Hematopoietic multipotent progenitor cell treated with erythropoietin and hydrocortisone succinate and interleukin-3 and kit ligand, for 15 days (in vitro differentiated cells): ENCODE data around the gene PLEKHA7.

Source experiments
- DNase-seq: peaks from one replicate; pipeline ENCODE4 v3.0.0-alpha.2; 2015; ENCODE audit warnings: low spot score

The PLEKHA7 gene

DNA sequence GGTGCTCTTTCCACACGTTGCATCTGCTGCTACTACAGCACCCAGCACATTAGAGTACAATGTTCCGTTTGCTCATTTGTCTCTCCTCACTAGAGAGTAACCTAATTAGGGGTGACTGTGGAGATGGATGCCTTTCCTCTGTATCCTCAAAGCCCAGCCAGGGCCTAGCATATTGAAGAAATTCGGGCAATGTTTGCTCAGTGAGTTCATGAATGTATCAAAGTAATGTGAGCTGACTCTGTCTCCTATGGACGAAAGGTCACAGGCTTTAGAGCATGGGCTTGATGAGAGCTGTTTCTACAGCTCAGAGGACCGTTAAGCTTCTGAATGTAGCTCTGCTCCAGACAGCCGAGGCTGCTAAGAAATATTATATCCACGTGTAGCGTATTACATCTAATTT lies 208.3 kb downstream of the PLEKHA7 start:
- DNase-seq, result no peak

DNA sequence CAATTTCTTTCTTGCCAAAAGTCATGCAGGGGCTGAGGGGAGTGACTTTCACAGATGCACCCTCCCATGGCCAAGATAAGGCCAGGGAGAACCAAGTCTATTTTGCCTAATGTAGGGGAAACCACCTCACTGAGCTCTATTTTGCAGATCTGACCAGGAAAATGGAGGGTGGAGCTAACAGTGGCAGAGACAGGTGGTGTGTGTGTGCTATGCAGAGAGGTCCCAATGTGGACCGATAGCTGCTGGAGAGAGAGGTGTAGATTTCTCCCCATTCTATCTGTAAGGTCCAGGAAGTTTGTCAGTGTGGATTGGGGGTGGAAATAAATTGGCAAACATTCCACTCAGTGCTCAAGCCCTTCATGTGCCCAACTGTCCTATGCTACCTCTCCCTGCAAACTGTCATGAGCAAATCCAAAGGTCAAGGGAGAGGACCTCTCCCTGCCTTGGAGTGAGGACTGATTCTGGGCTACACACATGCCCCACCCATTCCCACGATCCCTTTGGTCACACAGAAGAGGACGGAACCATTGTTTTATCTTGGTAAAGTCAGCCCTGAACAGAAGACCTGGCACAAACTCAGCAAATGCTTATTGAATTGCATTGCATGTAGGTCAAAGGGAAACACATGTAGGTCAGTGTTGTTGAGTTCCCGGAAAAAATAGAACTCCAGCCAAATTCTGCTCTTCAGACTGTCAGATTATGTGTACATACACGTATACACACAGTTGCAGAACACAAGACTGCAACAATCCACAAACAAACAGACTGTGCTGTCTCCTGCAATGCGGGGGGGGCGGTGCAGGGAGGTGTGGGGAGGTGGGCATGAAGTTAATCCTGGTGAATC lies 209.9 kb downstream of the PLEKHA7 start:
- no peak for DNase-seq

DNA sequence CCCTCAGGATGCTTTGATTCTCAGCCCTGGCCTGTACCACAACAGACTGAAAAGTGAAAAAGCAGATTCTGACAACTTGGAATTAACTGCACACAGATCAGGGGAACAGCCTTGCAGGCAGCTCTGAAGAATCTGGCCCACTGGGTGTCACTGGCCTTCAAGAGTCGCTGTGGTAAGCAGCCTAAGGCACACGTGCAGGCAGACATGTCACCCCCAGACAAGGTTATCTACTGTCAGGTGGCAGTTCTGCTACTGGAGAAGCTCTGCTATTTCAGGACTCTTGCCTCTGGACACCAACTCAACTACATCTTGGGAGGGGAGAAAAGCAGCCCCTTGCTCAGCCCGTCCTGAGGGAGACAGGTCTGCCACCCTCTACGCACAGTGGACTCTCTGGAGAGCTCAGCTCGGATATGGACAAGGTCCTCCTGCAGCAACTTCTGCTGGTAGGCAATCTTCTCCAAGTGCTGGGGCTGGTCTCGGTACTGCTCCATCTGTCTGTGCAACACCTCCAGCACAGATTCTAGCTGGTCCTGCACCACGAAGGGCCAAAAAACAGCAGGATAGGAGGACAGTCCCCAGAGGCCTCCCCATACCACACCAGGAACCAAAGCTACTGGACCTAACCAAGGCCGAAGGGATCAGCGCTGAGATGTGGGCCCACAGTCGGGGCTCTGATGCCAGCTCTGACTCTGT lies 212.8 kb downstream of the PLEKHA7 start:
- no peak for DNase-seq

DNA sequence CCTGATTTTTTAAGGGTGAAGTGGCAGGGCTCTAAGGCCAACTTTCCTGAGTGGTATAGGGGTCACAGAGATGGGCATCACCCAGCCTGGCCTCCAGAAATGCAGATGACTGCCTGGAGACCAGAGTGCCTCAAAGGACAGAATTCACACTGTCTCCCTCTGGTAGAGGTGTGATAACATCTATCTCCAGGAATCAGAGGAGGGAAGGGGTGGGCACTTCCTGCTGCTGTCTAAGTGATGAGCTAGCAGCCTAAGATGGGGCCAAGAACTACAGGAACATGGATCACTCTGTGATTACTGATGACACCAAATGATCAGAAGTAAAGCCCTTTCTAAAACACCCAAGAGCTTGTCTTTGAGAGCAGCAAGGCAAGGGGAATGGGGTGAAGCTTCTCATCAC lies 213.8 kb downstream of the PLEKHA7 start:
- no peak for DNase-seq

DNA sequence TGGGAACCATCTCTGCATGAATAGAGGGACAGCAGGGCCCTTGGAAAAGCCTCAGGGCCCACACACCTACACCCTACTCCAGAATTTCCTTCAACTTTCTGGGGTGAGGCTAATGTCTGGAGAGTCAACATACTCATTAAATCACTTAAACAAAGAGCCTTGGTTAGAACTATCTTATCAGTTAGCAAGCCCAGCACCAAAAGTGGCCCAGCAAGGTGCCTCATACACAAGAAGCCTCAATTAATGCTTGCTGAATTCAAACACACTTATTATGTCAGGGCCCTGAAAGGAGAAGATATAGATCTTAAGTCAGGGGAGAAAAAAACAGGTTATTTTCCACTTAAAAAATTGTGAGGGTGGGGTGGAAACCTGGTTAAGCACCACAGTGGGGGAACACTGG lies 214.3 kb downstream of the PLEKHA7 start:
- no peak for DNase-seq

DNA sequence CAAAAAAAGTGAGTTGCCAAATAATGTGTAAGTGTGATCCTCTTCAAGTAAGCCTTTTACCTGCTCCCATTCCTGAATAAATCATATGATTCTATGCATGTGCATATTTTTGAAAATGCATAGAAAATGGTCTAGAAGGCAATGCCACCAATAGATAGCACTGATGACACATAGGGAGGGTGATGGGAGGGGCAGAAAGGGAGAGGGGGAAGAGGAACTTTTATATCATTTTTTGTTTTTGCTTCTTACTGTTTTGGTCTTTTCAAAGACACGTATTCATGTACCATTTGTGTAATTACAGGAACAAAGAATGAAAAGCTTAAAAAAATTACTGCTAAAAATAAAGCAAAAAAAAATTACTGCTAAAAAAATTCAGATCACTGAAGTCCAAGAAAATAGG lies 215.0 kb downstream of the PLEKHA7 start:
- DNase-seq, result no peak

DNA sequence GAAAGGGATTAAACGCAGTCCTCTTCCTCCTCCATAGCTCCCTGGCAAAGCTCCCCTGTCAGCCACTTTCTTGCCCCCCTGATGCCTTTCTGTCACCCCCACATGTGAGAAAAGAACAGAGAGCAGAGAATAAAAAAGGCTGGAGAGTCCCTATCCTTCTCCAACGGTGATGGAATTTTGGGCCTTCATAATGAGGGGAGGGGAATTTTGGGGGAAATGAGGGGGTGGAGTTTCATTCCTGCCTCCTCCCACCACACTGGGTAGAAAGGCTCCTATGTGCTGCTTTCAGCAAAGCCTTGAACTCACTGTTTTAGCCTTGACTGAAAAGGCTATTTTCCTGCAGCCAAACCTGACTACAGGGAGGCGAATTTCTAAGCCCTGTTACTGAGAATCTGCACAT lies 216.4 kb downstream of the PLEKHA7 start:
- DNase-seq, result no peak

DNA sequence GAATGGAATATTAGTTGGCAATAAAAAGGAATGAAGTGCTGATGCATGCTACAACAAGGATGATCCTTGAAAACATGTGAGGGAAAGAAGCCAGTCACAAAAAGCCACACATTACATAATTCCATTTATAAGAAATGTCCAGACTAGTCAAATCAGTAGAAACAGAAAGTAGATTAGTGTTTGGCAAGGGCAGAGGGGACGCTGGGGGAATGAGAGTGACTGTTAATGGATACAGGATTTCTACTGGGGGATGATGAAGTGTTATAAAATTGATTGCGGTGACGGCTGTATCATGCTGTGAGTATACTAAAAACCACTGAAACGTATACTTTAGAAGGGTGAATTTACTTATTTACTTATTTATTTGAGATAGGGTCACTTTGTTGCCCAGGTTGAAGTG lies 217.9 kb downstream of the PLEKHA7 start:
- no peak for DNase-seq

DNA sequence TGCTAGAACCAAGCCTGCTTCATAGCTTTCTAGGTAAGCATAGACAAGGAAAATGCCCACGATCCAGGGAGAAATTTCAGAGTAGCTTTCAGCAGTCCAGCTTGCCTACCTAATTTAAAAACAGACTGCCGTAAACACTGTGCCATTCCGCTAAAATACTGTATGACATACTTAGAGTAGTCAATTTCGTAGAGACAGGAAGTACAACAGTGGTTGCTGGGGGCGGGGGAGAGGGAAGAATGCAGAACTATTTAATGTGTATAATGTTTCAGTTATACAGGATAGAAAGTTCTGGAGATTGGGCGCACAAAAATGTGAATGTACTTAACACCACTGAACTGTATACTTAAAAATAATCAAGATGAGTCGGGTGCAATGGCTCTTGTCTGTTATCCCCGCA lies 219.1 kb downstream of the PLEKHA7 start:
- DNase-seq, result no peak

DNA sequence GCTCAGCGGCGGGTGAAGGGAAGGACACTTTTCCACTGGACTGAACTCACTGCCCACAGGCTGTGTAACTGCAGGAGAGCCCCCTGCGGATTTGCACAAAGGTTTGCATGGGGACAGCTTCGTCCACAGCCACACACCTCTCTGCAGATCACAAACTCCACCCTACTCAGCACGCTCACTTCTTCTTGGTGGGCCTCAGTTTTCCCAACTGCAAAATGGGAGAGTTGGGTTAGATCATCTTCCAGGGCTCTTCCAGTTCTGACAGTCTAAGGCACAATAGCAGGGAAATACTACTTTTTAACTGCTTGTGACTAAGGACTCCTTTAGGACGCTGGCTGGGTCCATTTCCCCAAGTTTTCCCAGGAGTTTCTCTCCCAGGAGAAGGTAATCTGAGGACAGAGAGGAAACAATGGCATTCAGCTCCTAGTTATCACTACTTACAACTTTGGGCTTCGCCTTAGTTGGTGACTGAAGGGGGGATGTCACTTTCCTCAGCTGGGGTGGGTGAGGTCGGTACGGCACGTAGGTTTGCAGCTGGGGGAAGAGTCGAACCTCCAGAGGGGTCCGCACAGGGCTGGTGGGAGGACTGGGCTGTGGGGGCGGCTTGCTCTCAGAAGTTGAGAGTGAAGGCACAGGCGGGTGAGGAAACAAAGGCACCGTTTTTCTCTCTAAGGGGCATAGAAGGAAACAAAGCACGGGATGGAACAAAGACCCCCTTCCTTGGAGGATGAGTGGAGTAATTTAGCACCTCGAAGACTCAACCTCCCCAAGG lies 220.0 kb downstream of the PLEKHA7 start:
- DNase-seq, result no peak

DNA sequence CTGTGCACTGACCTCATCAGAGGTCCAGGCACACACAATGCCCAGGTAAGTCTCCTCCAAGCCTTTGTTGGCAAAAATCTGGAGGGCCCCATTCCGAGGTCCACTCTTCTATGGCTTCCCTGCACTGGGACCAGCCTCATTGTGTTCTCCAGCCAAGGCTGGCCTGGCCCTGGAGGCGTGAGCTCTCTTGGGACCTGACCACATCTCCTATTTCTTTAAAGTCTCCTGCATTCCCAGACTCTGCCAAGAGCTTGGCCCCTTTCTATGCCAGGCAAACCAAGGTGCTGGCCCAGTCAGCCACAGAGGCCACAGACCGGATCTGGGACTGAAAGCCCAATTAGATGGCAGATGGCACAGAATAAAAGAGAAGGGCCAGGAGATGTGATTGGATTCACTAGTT lies 220.7 kb downstream of the PLEKHA7 start:
- DNase-seq, result no peak

DNA sequence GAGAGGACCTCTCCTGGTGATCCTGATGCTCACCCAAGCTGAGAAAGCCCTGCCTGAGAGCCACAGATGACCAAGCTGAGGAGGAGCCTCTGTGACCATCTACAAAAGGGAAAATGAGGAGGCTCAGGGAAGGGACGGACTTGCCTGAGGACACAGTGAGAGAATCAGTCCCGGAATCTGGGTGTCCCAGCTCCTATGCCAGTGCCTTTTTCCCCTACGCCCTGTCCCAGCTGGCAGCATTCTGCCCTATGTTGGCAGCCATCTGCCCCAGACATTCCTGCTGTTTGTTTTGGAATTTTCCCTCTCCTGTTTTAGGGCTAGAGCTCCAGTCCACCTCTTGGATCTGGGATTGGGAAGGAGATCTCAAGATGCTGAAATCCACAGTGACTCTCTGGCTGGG lies 221.2 kb downstream of the PLEKHA7 start:
- DNase-seq, result no peak

DNA sequence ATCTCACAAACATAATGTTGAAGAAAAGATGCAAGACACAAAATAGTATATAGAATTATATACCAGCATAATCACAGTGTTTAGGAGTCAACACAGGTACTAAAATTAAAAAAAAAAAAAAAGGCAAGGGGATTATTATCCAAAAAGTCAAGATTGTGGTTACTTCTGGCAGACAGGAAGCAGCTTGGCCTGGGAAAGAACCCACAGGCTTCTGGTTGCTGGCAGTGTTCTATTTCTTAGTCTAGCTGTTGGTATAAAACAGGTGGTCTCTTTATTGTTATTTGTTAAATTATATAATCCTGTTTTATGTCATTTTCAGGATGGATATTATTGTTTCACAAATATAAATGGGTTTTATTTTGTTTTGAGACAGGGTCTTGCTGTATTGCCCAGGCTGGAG lies 221.8 kb downstream of the PLEKHA7 start:
- no peak for DNase-seq

DNA sequence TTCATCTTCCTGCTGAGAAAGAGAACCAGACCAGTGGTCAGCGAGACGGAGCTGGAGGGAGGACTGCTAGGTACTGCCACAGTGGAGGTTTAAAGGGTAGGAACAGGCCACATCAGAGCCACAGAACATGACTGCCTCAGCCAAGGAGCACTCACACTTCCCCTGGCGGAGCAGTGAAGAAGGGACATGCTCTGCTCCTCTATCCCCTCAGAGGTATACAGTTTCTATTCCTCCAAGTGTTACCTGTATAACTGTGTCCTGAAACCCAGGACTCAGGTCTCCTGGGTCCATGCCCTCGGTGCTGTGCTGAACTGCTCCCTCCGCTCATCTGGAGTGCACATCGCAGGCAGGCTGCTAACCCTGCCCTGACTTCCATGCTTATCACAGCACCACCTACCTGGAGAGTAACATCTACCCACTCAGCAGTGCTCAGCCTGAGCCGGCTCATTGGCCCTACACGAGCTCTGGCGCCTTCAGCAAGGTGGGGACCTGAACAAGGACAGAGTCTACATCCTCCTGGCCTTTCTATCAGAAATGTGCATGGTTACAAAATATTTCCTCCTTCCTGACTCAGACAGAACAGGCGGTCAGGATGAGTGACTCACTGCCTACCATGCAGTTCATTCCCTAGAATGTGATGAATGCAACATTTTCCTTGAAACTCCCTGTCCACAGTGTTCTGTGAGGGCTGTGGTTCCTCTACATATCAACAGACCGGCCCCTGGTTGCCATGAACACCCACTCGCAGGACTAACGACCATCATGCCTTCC lies 222.8 kb downstream of the PLEKHA7 start:
- no peak for DNase-seq

DNA sequence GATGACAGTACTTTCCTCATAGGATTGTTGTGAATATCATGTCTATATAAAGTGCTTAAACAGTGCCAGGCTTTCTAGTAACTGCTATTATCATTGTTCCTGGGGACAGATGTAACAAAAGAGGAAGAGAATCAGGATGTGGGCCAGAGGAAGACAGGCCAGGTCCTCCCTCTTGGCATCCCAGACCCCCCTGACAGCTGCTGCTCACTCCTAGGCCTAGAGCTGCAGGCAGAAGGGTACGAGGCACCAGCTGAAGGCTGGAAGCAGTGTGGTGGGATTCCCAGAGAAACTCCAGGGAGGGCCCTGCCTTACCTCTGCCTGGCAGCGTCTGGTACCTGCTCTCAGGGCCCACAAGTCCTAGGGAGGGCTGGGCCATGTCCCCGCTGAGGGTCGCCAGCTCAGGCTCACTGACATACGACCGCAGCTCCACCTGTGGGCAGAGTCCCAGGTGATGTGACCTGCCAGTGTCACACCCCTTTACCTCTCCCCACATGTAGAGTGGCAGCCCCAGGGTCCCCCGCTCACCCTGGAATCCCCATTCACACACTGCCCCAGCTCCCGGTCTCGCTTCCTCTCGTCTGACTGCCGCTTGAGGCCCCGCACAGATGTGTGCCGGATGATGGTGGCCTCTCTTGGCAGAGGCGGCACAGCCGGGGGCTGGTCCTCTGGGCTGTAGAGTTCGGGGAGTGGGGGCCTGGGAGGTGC lies 223.6 kb downstream of the PLEKHA7 start:
- no peak for DNase-seq

DNA sequence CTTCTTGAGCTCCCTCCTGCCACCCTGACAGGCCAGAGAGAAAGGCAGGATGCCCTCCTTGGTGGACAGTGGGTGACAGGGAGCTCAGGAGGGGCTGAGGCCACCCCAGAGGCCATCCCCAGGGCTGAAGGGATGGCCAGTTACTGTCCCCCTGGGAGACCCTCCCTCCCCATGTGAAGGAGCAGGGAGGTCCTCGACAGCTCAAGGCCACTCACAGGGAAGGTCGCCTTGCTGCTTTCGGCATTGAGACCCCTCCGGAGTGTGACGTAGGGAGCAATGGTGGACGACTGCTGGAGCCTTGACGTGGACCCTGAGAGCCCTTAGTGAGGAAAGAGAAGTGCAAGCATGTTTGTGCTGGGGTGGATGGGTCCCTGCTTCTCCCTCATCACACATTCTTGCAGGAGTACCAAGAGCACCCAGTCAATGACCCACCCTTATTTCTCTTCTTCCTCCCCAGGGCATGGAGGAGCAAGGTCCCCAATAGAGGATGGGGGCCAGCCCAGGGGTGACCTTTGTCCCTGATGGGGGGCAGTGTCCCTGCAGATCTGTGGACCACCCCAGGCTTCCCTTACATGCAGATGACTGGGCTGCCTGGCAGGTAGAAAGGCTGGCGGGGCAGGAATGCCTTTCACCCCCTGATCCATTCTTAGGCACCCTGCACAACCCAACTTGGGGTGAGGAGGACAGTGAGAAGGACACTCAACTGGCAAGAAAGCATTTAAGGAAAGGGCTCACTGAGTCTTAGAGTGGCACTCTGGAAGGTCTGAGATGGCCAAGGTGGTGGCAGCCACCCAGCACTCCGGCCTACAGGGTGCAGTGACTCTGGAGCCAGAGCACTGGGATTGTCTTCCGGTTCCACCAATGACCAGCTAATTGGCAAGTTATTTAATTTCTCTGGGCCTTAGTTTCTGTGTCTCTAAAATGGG lies 224.4 kb downstream of the PLEKHA7 start:
- no peak for DNase-seq

DNA sequence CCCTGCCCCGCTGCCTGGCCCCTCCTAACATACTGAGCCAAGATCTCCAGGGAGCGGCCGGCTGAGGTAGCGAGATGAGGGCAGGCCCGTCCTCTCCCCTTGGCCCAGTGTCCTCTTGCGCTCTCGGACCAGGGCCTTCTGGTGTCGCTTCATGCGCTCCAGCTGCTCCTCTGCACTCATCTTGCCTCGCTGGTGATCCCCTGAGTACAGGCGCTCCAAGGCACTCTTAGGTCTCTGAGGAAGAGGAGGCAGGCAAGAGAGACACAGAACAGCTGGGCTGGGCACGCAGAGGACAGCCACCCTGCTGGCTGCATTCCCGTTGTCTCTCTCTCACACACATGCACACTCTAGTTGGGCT lies 225.2 kb downstream of the PLEKHA7 start:
- DNase-seq, result no peak

DNA sequence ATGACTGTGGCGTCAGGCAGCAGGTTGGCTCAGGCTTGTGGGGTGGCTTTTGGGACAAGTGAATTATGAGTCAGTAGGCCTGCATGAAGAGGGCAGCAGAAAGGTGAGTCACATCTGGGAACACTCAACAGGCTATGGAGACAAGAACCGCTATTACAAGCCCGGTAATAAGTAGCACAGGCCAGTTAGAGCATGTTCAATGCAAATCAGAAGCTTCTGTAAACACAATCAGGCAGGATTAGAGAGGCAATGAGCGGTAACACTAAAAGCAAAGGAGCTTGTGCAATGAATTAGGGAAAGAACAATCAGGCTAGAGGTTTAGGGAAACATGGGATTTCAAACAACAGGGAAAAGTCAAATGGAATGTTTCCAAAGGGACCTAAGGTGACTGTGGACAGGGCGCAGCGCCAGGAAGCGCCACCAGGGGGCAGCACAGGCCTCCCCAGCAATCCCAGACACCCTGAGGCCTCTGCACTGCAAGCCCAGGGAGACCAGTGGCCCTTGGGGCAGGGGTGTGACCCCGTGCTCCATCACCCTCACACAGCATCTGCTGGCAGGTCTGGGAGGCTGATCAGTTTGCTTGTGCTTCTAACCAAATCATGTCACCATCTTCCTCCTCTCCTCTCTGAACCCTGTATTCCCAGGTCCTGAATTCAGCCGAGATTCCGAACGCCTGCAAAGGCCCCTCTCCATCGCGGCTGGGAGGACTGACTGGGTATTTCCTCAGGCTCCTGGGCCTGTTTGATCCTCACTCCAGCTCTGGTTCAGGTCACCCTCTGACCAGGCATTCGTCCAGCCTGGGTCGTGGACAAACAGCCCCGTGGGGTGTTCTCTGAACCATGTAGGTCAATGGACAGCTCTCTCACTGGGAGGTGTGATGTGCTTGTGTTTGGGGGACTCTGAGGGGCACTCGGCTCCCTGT lies 225.8 kb downstream of the PLEKHA7 start:
- peak; percentile 58 for DNase-seq

DNA sequence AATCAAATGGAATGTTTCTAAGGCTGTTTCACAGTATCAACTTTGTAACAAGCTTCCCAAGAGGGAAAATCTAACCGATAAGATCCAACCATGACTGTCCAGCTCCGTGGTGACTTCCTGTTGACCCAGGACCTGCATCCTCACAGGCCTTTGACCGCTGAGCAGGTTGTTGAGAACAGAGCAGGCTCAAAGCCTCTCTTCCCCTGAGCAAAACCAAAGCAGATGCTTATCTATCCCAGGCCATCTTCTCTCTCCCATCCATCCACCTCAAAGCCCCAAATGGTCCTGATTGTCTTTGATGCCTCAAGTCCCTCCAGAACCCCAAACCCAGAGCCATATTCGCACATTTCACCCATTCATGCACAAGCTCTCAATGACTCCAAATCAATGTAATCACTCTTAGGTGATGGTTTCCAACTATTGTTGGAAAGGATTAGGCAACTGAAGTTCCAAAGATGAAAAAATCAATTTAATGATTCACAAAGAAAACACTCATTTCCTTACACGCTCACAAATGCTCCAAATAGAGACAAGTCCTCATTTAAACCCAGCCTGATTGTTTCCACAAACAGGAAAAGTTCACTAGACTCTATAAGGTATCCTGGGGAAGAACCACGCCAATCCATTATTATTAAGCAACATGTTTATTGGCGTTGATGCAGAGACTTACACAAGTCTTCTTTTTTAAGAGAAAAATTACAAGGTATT lies 227.0 kb downstream of the PLEKHA7 start:
- no peak for DNase-seq
